ENCODE results near the gene RGL1.

DNA sequence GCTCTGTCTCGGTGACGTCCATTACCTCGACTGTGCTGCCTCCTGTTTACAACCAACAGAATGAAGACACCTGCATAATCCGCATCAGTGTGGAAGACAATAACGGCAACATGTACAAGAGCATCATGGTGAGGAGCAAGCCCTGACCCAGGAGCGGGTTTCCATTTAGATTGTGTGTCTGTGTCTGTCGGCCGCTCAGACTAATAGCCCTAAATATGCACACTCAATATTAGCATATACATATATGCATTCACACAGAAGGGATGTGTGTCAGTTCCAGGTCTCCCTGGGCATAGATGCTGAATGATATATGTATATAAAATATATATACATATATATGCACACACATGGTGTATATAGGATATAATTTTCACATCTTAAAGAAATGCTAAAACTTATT is 111.7 kb downstream of the RGL1 start:
- TF ChIP-seq, protein P1, sequence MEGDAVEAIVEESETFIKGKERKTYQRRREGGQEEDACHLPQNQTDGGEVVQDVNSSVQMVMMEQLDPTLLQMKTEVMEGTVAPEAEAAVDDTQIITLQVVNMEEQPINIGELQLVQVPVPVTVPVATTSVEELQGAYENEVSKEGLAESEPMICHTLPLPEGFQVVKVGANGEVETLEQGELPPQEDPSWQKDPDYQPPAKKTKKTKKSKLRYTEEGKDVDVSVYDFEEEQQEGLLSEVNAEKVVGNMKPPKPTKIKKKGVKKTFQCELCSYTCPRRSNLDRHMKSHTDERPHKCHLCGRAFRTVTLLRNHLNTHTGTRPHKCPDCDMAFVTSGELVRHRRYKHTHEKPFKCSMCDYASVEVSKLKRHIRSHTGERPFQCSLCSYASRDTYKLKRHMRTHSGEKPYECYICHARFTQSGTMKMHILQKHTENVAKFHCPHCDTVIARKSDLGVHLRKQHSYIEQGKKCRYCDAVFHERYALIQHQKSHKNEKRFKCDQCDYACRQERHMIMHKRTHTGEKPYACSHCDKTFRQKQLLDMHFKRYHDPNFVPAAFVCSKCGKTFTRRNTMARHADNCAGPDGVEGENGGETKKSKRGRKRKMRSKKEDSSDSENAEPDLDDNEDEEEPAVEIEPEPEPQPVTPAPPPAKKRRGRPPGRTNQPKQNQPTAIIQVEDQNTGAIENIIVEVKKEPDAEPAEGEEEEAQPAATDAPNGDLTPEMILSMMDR (IDR thresholded peaks at IDR 0.05; ENCODE audit: low read length): no peak
- no peak for TF ChIP-seq EZH2 (IDR thresholded peaks at IDR 0.05; ENCODE audit: borderline replicate concordance, low read length)
